ENCODE data around the gene PPM1D.

- TF ChIP-seq EZH2 (IDR thresholded peaks at IDR 0.05; ENCODE audit: low read depth) (no peak), CTCF (conservative IDR thresholded peaks at IDR 0.05) (no peak)
These were observed 18.1 kb downstream of the PPM1D start for GRCh38 chr17:60618080-60618479.

Data from PC-9 (cell line).